GM10266 (cell line): ENCODE measurements around the gene KRT10.

Experiments
- DNase-seq: peaks from one replicate; pipeline ENCODE4 v3.0.0; 2012; ENCODE audit errors: extremely low spot score
- CTCF ChIP-seq: IDR thresholded peaks from 2 replicates; pipeline ENCODE4 v1.5.1; 2012; ENCODE audit warnings: mild to moderate bottlenecking, low read depth; ENCODE audit not compliant: control insufficient read depth, insufficient read depth; ENCODE audit errors: missing control alignments

Gene KRT10

GRCh38 chr17:40779181-40779909, 43.1 kb downstream of the KRT10 start:
- no peak for DNase-seq
- TF ChIP-seq CTCF, result no peak

GRCh38 chr17:40778461-40778860, 44.0 kb downstream of the KRT10 start:
- DNase-seq, result no peak
- TF ChIP-seq CTCF, result no peak

- DNase-seq, result no peak
Measured at GRCh38 chr17:40777971-40778370, 44.4 kb downstream of the KRT10 start.

GRCh38 chr17:40777459-40777858, 45.0 kb downstream of the KRT10 start:
- no peak for TF ChIP-seq CTCF
- DNase-seq, result no peak

More at GRCh38 chr17:40777971-40778370, 44.4 kb downstream of the KRT10 start:
- TF ChIP-seq CTCF, result no peak

GRCh38 chr17:40775945-40776344, 46.5 kb downstream of the KRT10 start:
- no peak for TF ChIP-seq CTCF
- DNase-seq, result no peak

GRCh38 chr17:40772101-40772500, 50.3 kb downstream of the KRT10 start, which contains the start of gene KRT26:
KRT26 (minus strand) TSS chr17:40772201; CDS start chr17:40772113, 88 bp downstream.
- no peak for TF ChIP-seq CTCF

More at GRCh38 chr17:40772101-40772500, 50.3 kb downstream of the KRT10 start, which contains the start of gene KRT26:
- no peak for DNase-seq
